GM19372 (cell line): ENCODE results near the gene LYSMD2.
A peak's percentile ranks its signal among the peaks of the same experiment; 100 is the strongest.

Experiments
- ATAC-seq: cut with Tn5 transposase; IDR thresholded peaks from one replicate; pipeline ENCODE4 v1.9.1; 2021; ENCODE audit warnings: mild to moderate bottlenecking, low read depth, moderate library complexity; ENCODE audit not compliant: unreplicated experiment

Gene LYSMD2

GRCh38 chr15:51754267-51754666 is 16.8 kb upstream of the LYSMD2 start:
- no peak for ATAC-seq

GRCh38 chr15:51752888-51753287 is 15.4 kb upstream of the LYSMD2 start:
- no peak for ATAC-seq

- ATAC-seq = peak; percentile 36
Observed at GRCh38 chr15:51751697-51752683, 14.5 kb upstream of the LYSMD2 start.

- peak; percentile 70 for ATAC-seq
Observed at GRCh38 chr15:51750792-51751696, 13.6 kb upstream of the LYSMD2 start, which contains the start of gene TMOD2. TMOD2 (plus strand) TSS chr15:51751597; CDS start chr15:51766442, 14,845 bp downstream.

- ATAC-seq = no peak
Observed at GRCh38 chr15:51750186-51750585, 12.7 kb upstream of the LYSMD2 start.

GRCh38 chr15:51749307-51749706 is 11.9 kb upstream of the LYSMD2 start:
- ATAC-seq = no peak

GRCh38 chr15:51739061-51739712 is 1.7 kb upstream of the LYSMD2 start:
- ATAC-seq = no peak

GRCh38 chr15:51738553-51738952 is 1.1 kb upstream of the LYSMD2 start:
- no peak for ATAC-seq

GRCh38 chr15:51736751-51737521 is 519 bp downstream of the LYSMD2 start:
- peak; percentile 38 for ATAC-seq

GRCh38 chr15:51736069-51736468 is 1.4 kb downstream of the LYSMD2 start:
- ATAC-seq = no peak

- no peak for ATAC-seq
Observed at GRCh38 chr15:51735228-51736010, 2.0 kb downstream of the LYSMD2 start.

GRCh38 chr15:51732646-51733045 is 4.8 kb downstream of the LYSMD2 start:
- ATAC-seq = no peak

GRCh38 chr15:51731549-51732267 is 5.7 kb downstream of the LYSMD2 start:
- ATAC-seq = peak; percentile 60

- ATAC-seq = no peak
Observed at GRCh38 chr15:51727141-51727897, 10.1 kb downstream of the LYSMD2 start.

GRCh38 chr15:51726302-51727073 is 11.0 kb downstream of the LYSMD2 start:
- no peak for ATAC-seq

GRCh38 chr15:51724673-51725072 is 12.8 kb downstream of the LYSMD2 start:
- ATAC-seq = no peak

GRCh38 chr15:51724199-51724598 is 13.3 kb downstream of the LYSMD2 start:
- no peak for ATAC-seq
